Neural progenitor cell (in vitro differentiated cells): ENCODE data around the gene ARMC9. TPM values are rescaled to one million over a fixed set of nuclear protein-coding genes. Genes with fewer than 3 reads are reported as not detected.

Experiments
- DNase-seq: peaks from one replicate; pipeline ENCODE4 v3.0.0-alpha.2; 2016; ENCODE audit warnings: low spot score
- H2AFZ ChIP-seq: fragments of 200-600 bp; sonication (generic); replicated peaks from 2 replicates; pipeline ENCODE4 v1.6.1; 2016; ENCODE audit warnings: antibody characterized with exemption
- H3F3A ChIP-seq: fragments of 200-600 bp; sonication (generic); 2 replicates; pipeline ENCODE4 v1.6.1; 2016; ENCODE audit warnings: antibody characterized with exemption, low read depth
- H3K27ac ChIP-seq: fragments of 200-600 bp; sonication (generic); 2 replicates; pipeline ENCODE4 v1.5.1; 2016; ENCODE audit warnings: mild to moderate bottlenecking
- H3K27me3 ChIP-seq: fragments of 200-600 bp; sonication (generic); 2 replicates; pipeline ENCODE4 v1.6.1; 2016; ENCODE audit warnings: mild to moderate bottlenecking, moderate library complexity
- H3K36me3 ChIP-seq: fragments of 200-600 bp; sonication (generic); 2 replicates; pipeline ENCODE4 v1.5.1; 2016
- H3K4me1 ChIP-seq: fragments of 200-600 bp; sonication (generic); 2 replicates; pipeline ENCODE4 v1.6.1; 2016; ENCODE audit warnings: mixed run types
- H3K4me2 ChIP-seq: fragments of 200-600 bp; sonication (generic); 2 replicates; pipeline ENCODE4 v1.6.1; 2016
- H3K4me3 ChIP-seq: fragments of 200-600 bp; sonication (generic); 2 replicates; pipeline ENCODE4 v1.5.1; 2016
- H3K79me2 ChIP-seq: fragments of 200-600 bp; sonication (generic); 2 replicates; pipeline ENCODE4 v1.6.1; 2016; ENCODE audit warnings: low read depth
- H3K9ac ChIP-seq: fragments of 200-600 bp; sonication (generic); 2 replicates; pipeline ENCODE4 v1.6.1; 2016
- H3K9me3 ChIP-seq: fragments of 200-600 bp; sonication (generic); 2 replicates; pipeline ENCODE4 v1.5.1; 2016; ENCODE audit warnings: low read depth
- H4K20me1 ChIP-seq: fragments of 200-600 bp; sonication (generic); 2 replicates; pipeline ENCODE4 v1.6.1; 2016; ENCODE audit warnings: low read depth
- H3K27ac Mint-ChIP-seq: 3 replicates; pipeline ENCODE4 v1.8.0; 2021; ENCODE audit warnings: mixed read lengths
- H3K27me3 Mint-ChIP-seq: 2 replicates; pipeline ENCODE4 v1.8.0; 2022; ENCODE audit warnings: low read depth, mild to moderate bottlenecking, inconsistent platforms, moderate library complexity, mixed read lengths; ENCODE audit not compliant: insufficient read depth
- H3K36me3 Mint-ChIP-seq: 3 replicates; pipeline ENCODE4 v1.8.0; 2021; ENCODE audit warnings: mixed read lengths
- H3K4me1 Mint-ChIP-seq: 3 replicates; pipeline ENCODE4 v1.8.0; 2021; ENCODE audit warnings: mixed read lengths
- H3K4me3 Mint-ChIP-seq: 3 replicates; pipeline ENCODE4 v1.8.0; 2021; ENCODE audit warnings: mild to moderate bottlenecking, moderate library complexity, mixed read lengths
- H3K9me3 Mint-ChIP-seq: 3 replicates; pipeline ENCODE4 v1.8.0; 2020; ENCODE audit warnings: mixed read lengths
- EZH2 ChIP-seq: fragments of 200-600 bp; sonication (generic); IDR thresholded peaks from 2 replicates; pipeline ENCODE4 v1.6.1; 2017; ENCODE audit warnings: antibody characterized with exemption, mild to moderate bottlenecking, moderate library complexity
- EZH2phosphoT487 ChIP-seq: fragments of 200-600 bp; sonication (generic); IDR thresholded peaks from 2 replicates; pipeline ENCODE4 v1.6.1; 2017; ENCODE audit warnings: antibody characterized with exemption
- total RNA-seq: library from RNA; depleted of rRNA; stranded (reverse); fragments of >200 nt; gene quantifications from 2 replicates; pipeline ENCODE4 v1.2.3, GENCODE V29; 2015; ENCODE audit warnings: low replicate concordance
- TF ChIP-seq, protein P1 (sequence below): fragments of 200-600 bp; sonication (generic); IDR thresholded peaks from 2 replicates; pipeline ENCODE4 v1.5.1; 2017; ENCODE audit warnings: antibody characterized with exemption, mild to moderate bottlenecking

Gene ARMC9
- total RNA-seq, 1 donor from 2014 or later = 45.8 TPM

DNA sequence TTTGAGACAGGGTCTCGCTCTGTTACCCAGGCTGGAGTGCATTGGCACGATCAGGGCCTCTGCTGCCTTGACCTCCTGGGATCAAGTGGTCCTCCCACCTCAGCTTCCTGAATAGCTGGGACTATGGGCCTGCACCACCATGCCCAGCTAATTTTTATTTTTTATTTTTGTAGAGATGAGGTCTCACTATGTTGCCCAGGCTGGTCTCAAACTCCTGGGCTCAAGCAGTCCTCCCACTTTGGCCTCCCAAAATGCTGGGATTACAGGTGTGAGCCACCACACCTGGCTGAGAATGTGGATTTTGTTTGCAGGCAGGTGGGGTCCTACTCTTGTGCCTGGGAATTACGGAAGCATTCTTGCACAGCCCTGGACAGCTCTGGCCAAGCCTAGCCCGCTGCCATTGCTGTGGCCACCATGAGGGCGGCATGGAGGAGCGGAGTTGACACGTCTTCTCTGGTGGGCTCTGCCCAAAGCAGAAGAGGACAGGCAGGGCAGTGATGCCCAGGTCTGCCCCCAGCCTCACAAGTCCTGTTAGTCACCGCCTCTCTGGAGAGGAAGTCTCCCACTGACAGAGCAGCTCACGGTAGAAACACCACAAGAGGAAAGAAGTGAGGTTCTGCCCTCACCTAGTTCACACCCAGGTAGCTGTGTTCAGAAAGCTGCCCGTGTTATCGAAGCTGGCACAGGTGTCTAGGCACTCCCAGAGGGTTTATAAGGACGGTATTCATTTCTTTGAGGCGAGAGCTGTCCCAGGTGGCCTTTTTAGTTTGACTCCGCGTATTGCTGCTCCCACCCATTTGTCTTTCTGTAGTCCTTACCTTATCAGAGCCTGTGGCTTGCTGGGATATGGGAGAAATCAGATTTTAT is 46.2 kb downstream of the ARMC9 start:
- Mint-ChIP-seq H3K36me3 (peaks cover 34% of the 10 kb centered on the region), H3K27ac (no peak overlapping the region), H3K4me3 (no peak overlapping the region), H3K4me1 (no peaks in the 10 kb centered on the region), H3K9me3 (no peaks in the 10 kb centered on the region), H3K27me3 (peaks cover 5% of the 10 kb centered on the region)
- Histone ChIP-seq H3K4me2 (no peak overlapping the region), H3K9me3 (no peaks in the 10 kb centered on the region), H3F3A (no peaks in the 10 kb centered on the region), H3K9ac (no peak overlapping the region), H3K27ac (no peak overlapping the region), H3K36me3 (no peaks in the 10 kb centered on the region), H3K27me3 (no peaks in the 10 kb centered on the region), H2AFZ (no peak overlapping the region), H3K4me3 (no peak overlapping the region), H3K79me2 (no peaks in the 10 kb centered on the region), H4K20me1 (no peaks in the 10 kb centered on the region), H3K4me1 (no peaks in the 10 kb centered on the region)
- no peak for DNase-seq
- TF ChIP-seq EZH2phosphoT487 (no peak), EZH2 (no peak)
- TF ChIP-seq, protein P1, sequence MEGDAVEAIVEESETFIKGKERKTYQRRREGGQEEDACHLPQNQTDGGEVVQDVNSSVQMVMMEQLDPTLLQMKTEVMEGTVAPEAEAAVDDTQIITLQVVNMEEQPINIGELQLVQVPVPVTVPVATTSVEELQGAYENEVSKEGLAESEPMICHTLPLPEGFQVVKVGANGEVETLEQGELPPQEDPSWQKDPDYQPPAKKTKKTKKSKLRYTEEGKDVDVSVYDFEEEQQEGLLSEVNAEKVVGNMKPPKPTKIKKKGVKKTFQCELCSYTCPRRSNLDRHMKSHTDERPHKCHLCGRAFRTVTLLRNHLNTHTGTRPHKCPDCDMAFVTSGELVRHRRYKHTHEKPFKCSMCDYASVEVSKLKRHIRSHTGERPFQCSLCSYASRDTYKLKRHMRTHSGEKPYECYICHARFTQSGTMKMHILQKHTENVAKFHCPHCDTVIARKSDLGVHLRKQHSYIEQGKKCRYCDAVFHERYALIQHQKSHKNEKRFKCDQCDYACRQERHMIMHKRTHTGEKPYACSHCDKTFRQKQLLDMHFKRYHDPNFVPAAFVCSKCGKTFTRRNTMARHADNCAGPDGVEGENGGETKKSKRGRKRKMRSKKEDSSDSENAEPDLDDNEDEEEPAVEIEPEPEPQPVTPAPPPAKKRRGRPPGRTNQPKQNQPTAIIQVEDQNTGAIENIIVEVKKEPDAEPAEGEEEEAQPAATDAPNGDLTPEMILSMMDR = no peak

DNA sequence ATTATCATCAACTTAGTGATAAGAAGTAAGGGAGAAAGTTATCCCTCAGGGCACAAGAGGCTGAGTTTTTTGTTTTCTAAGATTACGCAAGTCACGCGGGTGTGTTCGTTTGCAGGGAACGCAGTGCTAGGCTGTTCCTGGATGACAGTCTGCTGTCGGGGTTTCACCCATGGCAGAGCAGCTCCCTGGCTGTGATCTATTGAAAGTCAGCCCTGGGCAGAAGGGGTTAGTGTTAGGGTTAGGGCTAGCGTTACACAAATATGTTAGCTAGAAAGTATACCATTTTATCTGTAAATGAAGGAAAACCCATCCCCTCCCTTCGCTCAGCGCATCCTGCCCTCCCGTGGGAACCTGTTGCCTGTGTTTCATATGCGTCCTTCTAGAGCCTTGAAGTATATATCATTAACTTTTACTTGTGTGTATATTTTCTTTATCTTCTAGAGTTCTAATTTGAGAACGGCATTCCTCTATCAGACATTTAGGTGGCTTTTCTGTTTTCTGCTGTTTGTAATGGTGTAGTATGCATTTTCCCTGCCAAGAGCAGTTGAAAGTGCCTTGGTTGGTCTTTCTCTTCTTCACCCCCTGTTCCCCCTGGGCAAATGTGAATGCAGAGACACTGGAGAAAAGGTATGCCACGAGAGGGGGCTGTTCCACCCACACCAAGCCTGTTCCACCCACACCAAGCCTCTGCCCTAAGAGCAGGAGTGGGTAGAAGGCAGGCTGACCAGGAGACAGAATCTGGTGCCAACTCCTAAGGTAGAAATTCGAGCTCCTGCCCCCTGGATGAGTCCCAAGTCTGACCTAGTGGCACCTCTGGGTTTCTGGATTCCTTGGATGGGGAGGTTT is 47.0 kb downstream of the ARMC9 start:
- Histone ChIP-seq H3K4me2 (no peak overlapping the region), H3F3A (no peaks in the 10 kb centered on the region), H2AFZ (no peak overlapping the region), H3K4me1 (no peaks in the 10 kb centered on the region), H3K27ac (no peak overlapping the region), H3K36me3 (no peaks in the 10 kb centered on the region), H4K20me1 (no peaks in the 10 kb centered on the region), H3K79me2 (no peaks in the 10 kb centered on the region), H3K4me3 (no peak overlapping the region), H3K9me3 (no peaks in the 10 kb centered on the region), H3K27me3 (no peaks in the 10 kb centered on the region), H3K9ac (no peak overlapping the region)
- no peaks in the 10 kb centered on the region for H3K9me3 Mint-ChIP-seq
- peaks cover 7% of the 10 kb centered on the region for H3K27me3 Mint-ChIP-seq
- TF ChIP-seq EZH2phosphoT487 (no peak), EZH2 (no peak)
- TF ChIP-seq, protein P1 = no peak
- no peak overlapping the region for H3K4me3 Mint-ChIP-seq
- H3K36me3 Mint-ChIP-seq = peaks cover 35% of the 10 kb centered on the region
- no peak overlapping the region for H3K27ac Mint-ChIP-seq
- H3K4me1 Mint-ChIP-seq = no peaks in the 10 kb centered on the region
- no peak for DNase-seq

DNA sequence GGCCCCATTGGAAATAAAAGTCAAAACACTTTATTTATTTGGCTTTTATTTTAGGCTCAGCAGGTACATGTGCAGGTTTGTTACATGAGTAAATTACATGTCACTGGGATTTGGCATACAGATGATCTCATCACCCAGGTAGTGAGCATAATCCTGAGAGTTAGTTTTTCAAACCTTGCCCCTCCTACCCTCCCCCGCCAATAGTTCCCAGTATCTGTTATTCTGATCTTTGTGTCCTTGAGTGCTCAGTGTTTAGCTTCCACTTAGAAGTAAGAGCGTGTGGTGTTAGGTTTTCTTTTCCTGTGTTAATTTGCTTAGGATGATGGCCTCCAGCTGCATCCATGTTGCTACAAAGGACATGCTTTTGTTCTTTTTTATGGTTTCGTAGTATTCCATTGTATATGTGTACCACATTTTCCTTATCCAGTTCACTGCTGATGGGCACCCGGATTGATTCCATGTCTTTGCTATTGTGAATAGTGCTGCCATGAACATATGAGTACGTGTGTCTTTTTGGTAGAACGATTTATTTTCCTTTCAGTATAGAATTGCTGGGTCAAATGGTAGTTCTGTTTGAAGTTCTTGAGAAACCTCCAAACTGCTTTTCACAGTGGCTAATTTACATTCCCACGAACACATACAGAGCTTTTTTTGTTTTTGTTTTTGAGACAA is 47.9 kb downstream of the ARMC9 start:
- Histone ChIP-seq H3K79me2 (no peaks in the 10 kb centered on the region), H3K27me3 (no peaks in the 10 kb centered on the region), H3K4me2 (no peak overlapping the region), H2AFZ (no peak overlapping the region), H3K4me1 (no peaks in the 10 kb centered on the region), H3K9me3 (no peaks in the 10 kb centered on the region), H3K4me3 (no peak overlapping the region), H3K36me3 (no peaks in the 10 kb centered on the region), H4K20me1 (no peaks in the 10 kb centered on the region), H3K27ac (no peak overlapping the region), H3K9ac (no peak overlapping the region), H3F3A (no peaks in the 10 kb centered on the region)
- H3K27ac Mint-ChIP-seq = no peak overlapping the region
- no peak for DNase-seq
- no peaks in the 10 kb centered on the region for H3K4me1 Mint-ChIP-seq
- TF ChIP-seq EZH2 (no peak), EZH2phosphoT487 (no peak)
- TF ChIP-seq, protein P1 = no peak
- peaks cover 34% of the 10 kb centered on the region for H3K36me3 Mint-ChIP-seq
- no peak overlapping the region for H3K4me3 Mint-ChIP-seq
- no peaks in the 10 kb centered on the region for H3K9me3 Mint-ChIP-seq
- peaks cover 8% of the 10 kb centered on the region for H3K27me3 Mint-ChIP-seq
